Sigmoid colon (tissue), 7 donors: Measurements from ENCODE around the gene RIPOR1. TPM values are rescaled to one million over a fixed set of nuclear protein-coding genes. Genes with fewer than 3 reads are reported as not detected.

Experiments
- DNase-seq: peaks from one replicate; pipeline ENCODE4 v3.0.0-alpha.2; 2019
- H3K27ac ChIP-seq, 4 donors: fragments of 200-600 bp; sonication (generic); one replicate each; pipeline ENCODE4 v1.5.1; 2016 to 2019; ENCODE audit warnings: mild to moderate bottlenecking in 1 of 4
- H3K27me3 ChIP-seq, 3 donors: fragments of 200-600 bp; sonication (generic); one replicate each; pipeline ENCODE4 v1.5.1; 2019; ENCODE audit warnings: mild to moderate bottlenecking in 1 of 3
- H3K36me3 ChIP-seq, 4 donors: fragments of 200-600 bp; sonication (generic); one replicate each; pipeline ENCODE4 v1.5.1; 2016 to 2019
- H3K4me1 ChIP-seq, 4 donors: fragments of 200-600 bp; sonication (generic); one replicate each; pipeline ENCODE4 v1.5.1; 2017 to 2019
- H3K4me3 ChIP-seq, 4 donors: fragments of 200-600 bp; sonication (generic); one replicate each; pipeline ENCODE4 v1.5.1; 2017 to 2019; ENCODE audit warnings: mild to moderate bottlenecking in 2 of 4, moderate library complexity in 1 of 4
- H3K9me3 ChIP-seq, 4 donors: fragments of 200-600 bp in 3 of 4; sonication (generic) in 3 of 4; one replicate each; pipeline versions ENCODE4 v1.5.1 to v1.6.1; 2013 to 2019
- EP300 ChIP-seq, 4 donors: sonication (generic); formaldehyde crosslinking; IDR thresholded peaks; one replicate each; pipeline ENCODE4 v1.6.1; 2017; ENCODE audit warnings: antibody characterized with exemption in 4 of 4
- POLR2A ChIP-seq, 2 donors: fragments of 450-650 bp; IDR thresholded peaks; one replicate each; pipeline ENCODE4 v1.6.1; 2016; ENCODE audit warnings: antibody characterized with exemption in 2 of 2, mild to moderate bottlenecking in 2 of 2, moderate library complexity in 2 of 2
- POLR2AphosphoS5 ChIP-seq, 4 donors: sonication (generic); formaldehyde crosslinking; IDR thresholded peaks; one replicate each; pipeline ENCODE4 v1.6.1; 2017; ENCODE audit warnings: antibody characterized with exemption in 4 of 4
- WGBS, 2 donors: extraction: QIAGEN DNeasy Blood & Tissue Kit; methylation state at CpG; one replicate each; pipeline ENCODE4 v1.1.7; 2013; 5-methylcytosine and 5-hydroxymethylcytosine counted together
- intact Hi-C: fragments of 100-400 bp; cut with DNase I; formaldehyde crosslinking; loops from one replicate; pipeline ENCODE4 v1.15.1; 2023
- polyA plus RNA-seq, 3 donors: library from polyadenylated mRNA; stranded (reverse); fragments of 200-250 nt; gene quantifications; one replicate each; pipeline ENCODE4 v1.2.3, GENCODE V29; 2013
- small RNA-seq, 3 donors: library from RNA; depleted of rRNA; stranded (forward); fragments of <200 nt; gene quantifications; one replicate each; pipeline ENCODE3, GENCODE V24; 2016
- total RNA-seq, 4 donors: library from RNA; depleted of rRNA; stranded (reverse); fragments of >200 nt; gene quantifications; one replicate each; pipeline ENCODE4 v1.1.0, GENCODE V29; 2016
- TF ChIP-seq, protein P1 (sequence below), 4 experiments: fragments of 450-650 bp in 3 of 4; fragments of 200-600 bp in 1 of 4; IDR thresholded peaks; one replicate each; pipeline ENCODE4 v1.5.1; 2016 to 2019; ENCODE audit warnings: antibody characterized with exemption in 4 of 4, mild to moderate bottlenecking in 3 of 4, moderate library complexity in 2 of 4
- donor health status: healthy with polysubstance abuse.
- donor health status: Bipolar disorder and iron deficiency.
- donor health status: healthy.

RIPOR1 gene
- total and polyA plus RNA-seq, 7 donors: 10.2 to 60.9 (median 26.7) TPM

DNA sequence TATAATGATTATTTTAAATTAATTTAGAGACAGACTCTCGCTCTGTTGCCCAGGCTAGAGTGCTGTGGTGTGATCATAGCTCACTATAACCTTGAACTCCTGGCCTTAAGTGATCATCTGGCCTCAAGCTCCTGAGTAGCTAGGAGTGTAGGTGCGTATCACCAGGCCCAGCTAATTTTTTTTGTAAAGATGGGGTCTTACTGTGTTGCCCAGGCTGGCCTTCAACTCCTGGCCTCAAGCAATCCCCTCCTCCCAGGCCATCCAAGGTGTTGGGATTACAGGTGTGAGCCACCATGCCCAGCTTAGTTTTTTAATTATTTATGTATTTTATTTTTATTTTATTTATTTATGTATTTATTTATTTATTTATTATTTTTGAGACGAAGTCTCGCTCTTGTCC lies 51.6 kb downstream of the RIPOR1 start:
- DNase-seq: no peak
- no peak overlapping the region for H3K4me3 ChIP-seq
- no peaks in the 10 kb centered on the region for H3K27me3 ChIP-seq
- peaks cover 0 to 12% (median 0%) of the 10 kb centered on the region in 4 donors for H3K36me3 ChIP-seq
- H3K9me3 ChIP-seq: no peaks in the 10 kb centered on the region
- no peak for TF ChIP-seq POLR2AphosphoS5 (IDR thresholded peaks at IDR 0.05)
- no peak for TF ChIP-seq POLR2A (IDR thresholded peaks at IDR 0.05)
- TF ChIP-seq, protein P1, sequence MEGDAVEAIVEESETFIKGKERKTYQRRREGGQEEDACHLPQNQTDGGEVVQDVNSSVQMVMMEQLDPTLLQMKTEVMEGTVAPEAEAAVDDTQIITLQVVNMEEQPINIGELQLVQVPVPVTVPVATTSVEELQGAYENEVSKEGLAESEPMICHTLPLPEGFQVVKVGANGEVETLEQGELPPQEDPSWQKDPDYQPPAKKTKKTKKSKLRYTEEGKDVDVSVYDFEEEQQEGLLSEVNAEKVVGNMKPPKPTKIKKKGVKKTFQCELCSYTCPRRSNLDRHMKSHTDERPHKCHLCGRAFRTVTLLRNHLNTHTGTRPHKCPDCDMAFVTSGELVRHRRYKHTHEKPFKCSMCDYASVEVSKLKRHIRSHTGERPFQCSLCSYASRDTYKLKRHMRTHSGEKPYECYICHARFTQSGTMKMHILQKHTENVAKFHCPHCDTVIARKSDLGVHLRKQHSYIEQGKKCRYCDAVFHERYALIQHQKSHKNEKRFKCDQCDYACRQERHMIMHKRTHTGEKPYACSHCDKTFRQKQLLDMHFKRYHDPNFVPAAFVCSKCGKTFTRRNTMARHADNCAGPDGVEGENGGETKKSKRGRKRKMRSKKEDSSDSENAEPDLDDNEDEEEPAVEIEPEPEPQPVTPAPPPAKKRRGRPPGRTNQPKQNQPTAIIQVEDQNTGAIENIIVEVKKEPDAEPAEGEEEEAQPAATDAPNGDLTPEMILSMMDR (IDR thresholded peaks at IDR 0.05): no peak
- no peak for TF ChIP-seq EP300 (IDR thresholded peaks at IDR 0.05)
- WGBS, 2 donors: 98% methylated on average over 4 of the region's 4 CpGs
- H3K27ac ChIP-seq: no peak overlapping the region
- no peaks in the 10 kb centered on the region for H3K4me1 ChIP-seq
- intact Hi-C loops: no loop called here

- Histone ChIP-seq H3K9me3 (no peaks in the 10 kb centered on the region), H3K27me3 (no peaks in the 10 kb centered on the region), H3K27ac (no peak overlapping the region), H3K4me1 (peaks cover 0 to 6% (median 2%) of the 10 kb centered on the region in 4 donors), H3K36me3 (peaks cover 0 to 4% (median 0%) of the 10 kb centered on the region in 4 donors), H3K4me3 (no peak overlapping the region)
- no peak for DNase-seq
- WGBS, 2 donors: 86 to 88% methylated on average over 4 of the region's 4 CpGs
- intact Hi-C loops: no loop called here
- no peak for TF ChIP-seq EP300 (IDR thresholded peaks at IDR 0.05)
- TF ChIP-seq POLR2AphosphoS5 (IDR thresholded peaks at IDR 0.05): no peak
These were observed 64.7 kb downstream of the RIPOR1 start for GRCh38 chr16:67593288-67593687.

DNA sequence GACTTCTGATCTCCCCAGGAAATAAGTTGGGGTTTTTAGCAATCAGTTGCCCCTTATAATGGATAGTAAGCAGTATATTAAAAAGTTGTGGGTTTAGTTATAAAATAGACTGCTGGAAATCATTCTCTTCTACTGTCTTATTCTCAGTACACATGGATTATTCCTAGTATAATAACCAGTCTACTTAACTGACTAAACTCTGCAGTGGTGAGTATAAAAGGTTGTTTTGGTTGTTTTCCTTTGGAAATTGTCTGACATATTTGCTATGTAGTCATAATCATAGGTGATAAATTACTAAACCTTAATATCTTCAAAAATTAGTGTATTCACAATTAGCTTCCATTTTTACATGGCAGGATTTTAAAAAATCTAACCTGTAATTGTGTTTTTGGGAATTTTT lies 65.1 kb downstream of the RIPOR1 start:
- no peak overlapping the region for H3K4me3 ChIP-seq
- no peaks in the 10 kb centered on the region for H3K27me3 ChIP-seq
- H3K36me3 ChIP-seq: peaks cover 0 to 4% (median 0%) of the 10 kb centered on the region in 4 donors
- no peak overlapping the region for H3K27ac ChIP-seq
- intact Hi-C loops: no loop called here
- no peak for DNase-seq
- H3K4me1 ChIP-seq: peaks cover 0 to 6% (median 2%) of the 10 kb centered on the region in 4 donors
- H3K9me3 ChIP-seq: no peaks in the 10 kb centered on the region
- TF ChIP-seq, protein P1 (IDR thresholded peaks at IDR 0.05): no peak
- TF ChIP-seq POLR2AphosphoS5 (IDR thresholded peaks at IDR 0.05): no peak

- H3K27me3 ChIP-seq: no peaks in the 10 kb centered on the region
- intact Hi-C loops: no loop called here
- peak overlapping the region in 1 of 4 donors; percentile 57 for H3K27ac ChIP-seq
- TF ChIP-seq, protein P1 (IDR thresholded peaks at IDR 0.05): no peak
- no peak overlapping the region for H3K4me3 ChIP-seq
- H3K36me3 ChIP-seq: peaks cover 0 to 4% (median 0%) of the 10 kb centered on the region in 4 donors
- no peaks in the 10 kb centered on the region for H3K9me3 ChIP-seq
- peaks cover 0 to 6% (median 2%) of the 10 kb centered on the region in 4 donors for H3K4me1 ChIP-seq
- 79 to 86% methylated on average over 5 of the region's 5 CpGs for WGBS, 2 donors
- DNase-seq: no peak
These were observed 65.8 kb downstream of the RIPOR1 start for GRCh38 chr16:67594256-67594915.

GRCh38 chr16:67594956-67595355 lies 66.3 kb downstream of the RIPOR1 start:
- Histone ChIP-seq H3K27ac (peak overlapping the region in 1 of 4 donors; percentile 57), H3K4me3 (no peak overlapping the region), H3K27me3 (no peaks in the 10 kb centered on the region), H3K9me3 (no peaks in the 10 kb centered on the region), H3K36me3 (peaks cover 0 to 4% (median 0%) of the 10 kb centered on the region in 4 donors), H3K4me1 (peaks cover 0 to 6% (median 2%) of the 10 kb centered on the region in 4 donors)
- 88 to 100% methylated on average over 1 of the region's 1 CpG for WGBS, 2 donors
- intact Hi-C loops: no loop called here
- no peak for DNase-seq
- TF ChIP-seq, protein P1 (IDR thresholded peaks at IDR 0.05): no peak
- TF ChIP-seq POLR2A (IDR thresholded peaks at IDR 0.05) (no peak), EP300 (IDR thresholded peaks at IDR 0.05) (no peak), POLR2AphosphoS5 (IDR thresholded peaks at IDR 0.05) (no peak)

Small RNAs within 50 kb of the gene (small RNA-seq; reads per million reads assigned to genes)
- 0 reads per million in 3 donors for gene AC027682.3

Other genes with a start within 250 kb of the RIPOR1 start
- gene PLEKHG4, start 249.3 kb upstream of the RIPOR1 start, total RNA-seq: 1 to 10 TPM; 1.4 to 6.2 (median 3.7) TPM
- gene PLEKHG4, start 249.3 kb upstream of the RIPOR1 start, polyA plus RNA-seq: 1 to 10 TPM; 3.0 to 7.9 (median 3.5) TPM
- under 1 TPM in 1 of 4 donors, not detected in 3; under 0.01 TPM for gene KCTD19, start 202.1 kb upstream of the RIPOR1 start, total RNA-seq
- under 1 TPM in 1 of 3 donors, not detected in 2; 0.04 TPM for gene KCTD19, start 202.1 kb upstream of the RIPOR1 start, polyA plus RNA-seq
- under 1 TPM in 1 of 4 donors, not detected in 3; 0.55 TPM for gene LRRC36, start 202.0 kb upstream of the RIPOR1 start, total RNA-seq
- under 1 TPM in 1 of 3 donors, not detected in 2; 0.74 TPM for gene LRRC36, start 202.0 kb upstream of the RIPOR1 start, polyA plus RNA-seq
- gene TPPP3, start 135.3 kb upstream of the RIPOR1 start, total RNA-seq: 10 to 100 TPM in 3 of 4 donors, 1 to 10 TPM in 1; 8.1 to 27.4 (median 16.9) TPM
- gene TPPP3, start 135.3 kb upstream of the RIPOR1 start, polyA plus RNA-seq: 10 to 100 TPM in 1 of 3 donors, 1 to 10 TPM in 2; 2.4 to 13.6 (median 8.6) TPM
- gene ZDHHC1, start 112.4 kb upstream of the RIPOR1 start, total RNA-seq: 10 to 100 TPM; 12.7 to 18.3 (median 16.1) TPM
- gene ZDHHC1, start 112.4 kb upstream of the RIPOR1 start, polyA plus RNA-seq: 1 to 10 TPM; 4.2 to 6.6 (median 4.4) TPM
- 1 to 10 TPM in 2 of 4 donors, under 1 TPM in 1, not detected in 1; 0.14 to 3.9 (median 1.4) TPM for gene HSD11B2, start 97.7 kb upstream of the RIPOR1 start, total RNA-seq
- gene HSD11B2, start 97.7 kb upstream of the RIPOR1 start, polyA plus RNA-seq: 100 to 1,000 TPM in 1 of 3 donors, 10 to 100 TPM in 2; 88.3 to 353 (median 90.4) TPM
- gene ATP6V0D1, start 47.7 kb upstream of the RIPOR1 start, total RNA-seq: 100 to 1,000 TPM in 2 of 4 donors, 10 to 100 TPM in 2; 70.3 to 112 (median 93.6) TPM
- 100 to 1,000 TPM; 214 to 287 (median 231) TPM for gene ATP6V0D1, start 47.7 kb upstream of the RIPOR1 start, polyA plus RNA-seq
- not detected for gene AGRP, start 45.3 kb upstream of the RIPOR1 start, total RNA-seq
- not detected for gene AGRP, start 45.3 kb upstream of the RIPOR1 start, polyA plus RNA-seq
- gene CTCF, start 33.7 kb downstream of the RIPOR1 start, total RNA-seq: 10 to 100 TPM; 29.2 to 45.7 (median 35.8) TPM
- gene CTCF, start 33.7 kb downstream of the RIPOR1 start, polyA plus RNA-seq: 10 to 100 TPM; 25.8 to 28.8 (median 27.5) TPM
- 1 to 10 TPM in 1 of 4 donors, under 1 TPM in 3; 0.36 to 1.5 (median 0.75) TPM for gene CARMIL2, start 116.3 kb downstream of the RIPOR1 start, total RNA-seq
- gene CARMIL2, start 116.3 kb downstream of the RIPOR1 start, polyA plus RNA-seq: 10 to 100 TPM in 1 of 3 donors, under 1 TPM in 1, not detected in 1; 0.23 to 20.7 TPM
- 10 to 100 TPM; 13.9 to 20.6 (median 18.7) TPM for gene ACD, start 131.4 kb downstream of the RIPOR1 start, total RNA-seq
- 10 to 100 TPM in 1 of 3 donors, 1 to 10 TPM in 2; 7.4 to 19.3 (median 9.6) TPM for gene ACD, start 131.4 kb downstream of the RIPOR1 start, polyA plus RNA-seq
- gene PARD6A, start 132.1 kb downstream of the RIPOR1 start, total RNA-seq: 10 to 100 TPM; 12.8 to 16.6 (median 14.0) TPM
- gene PARD6A, start 132.1 kb downstream of the RIPOR1 start, polyA plus RNA-seq: 1 to 10 TPM; 4.2 to 8.3 (median 4.4) TPM
- gene ENKD1, start 137.9 kb downstream of the RIPOR1 start, total RNA-seq: 10 to 100 TPM; 21.0 to 27.0 (median 23.2) TPM
- gene ENKD1, start 137.9 kb downstream of the RIPOR1 start, polyA plus RNA-seq: 10 to 100 TPM in 1 of 3 donors, 1 to 10 TPM in 2; 6.9 to 16.2 (median 9.0) TPM
- 10 to 100 TPM in 3 of 4 donors, 1 to 10 TPM in 1; 8.6 to 26.1 (median 21.9) TPM for gene C16orf86, start 138.0 kb downstream of the RIPOR1 start, total RNA-seq
- 1 to 10 TPM in 2 of 3 donors, under 1 TPM in 1; 0.46 to 5.0 (median 1.8) TPM for gene C16orf86, start 138.0 kb downstream of the RIPOR1 start, polyA plus RNA-seq
- 10 to 100 TPM in 2 of 4 donors, 1 to 10 TPM in 2; 8.1 to 19.1 (median 11.1) TPM for gene GFOD2, start 190.5 kb downstream of the RIPOR1 start, total RNA-seq
- gene GFOD2, start 190.5 kb downstream of the RIPOR1 start, polyA plus RNA-seq: 10 to 100 TPM; 13.8 to 19.5 (median 15.5) TPM